Measurements from ENCODE around the gene SH3RF3. TPM values are rescaled to one million over a fixed set of nuclear protein-coding genes. Genes with fewer than 3 reads are reported as not detected.

Gene SH3RF3
- total RNA-seq, 1 experiment from 2014 or later: 4.9 TPM

GRCh38 chr2:109272461-109272860, 143.5 kb downstream of the SH3RF3 start:
- DNase-seq (ENCODE audit: low read depth, low spot score) (no peak), ATAC-seq (no peak)
- no TSS peak for BruUV-seq (replicated peaks)
- H3K9me3 ChIP-seq (ENCODE audit: control insufficient read depth, insufficient read depth, low read depth, low read length): no peaks in the 10 kb centered on the region
- intact Hi-C loops (cut with micrococcal nuclease; ENCODE audit: unreplicated experiment): no loop called here
- POLR2A ChIA-PET: no interaction called here
- in situ Hi-C loops (cut with HindIII; ENCODE audit: low pct_unique_long_range_greater_than_20kb, low sequenced_read_pairs): no loop called here
- H3K27ac ChIP-seq (ENCODE audit: low read length): no peak overlapping the region
- H3K36me3 ChIP-seq (ENCODE audit: control insufficient read depth, insufficient read depth, low read length): no peaks in the 10 kb centered on the region
- H3K4me1 ChIP-seq (ENCODE audit: control insufficient read depth, insufficient read depth, low read length): no peaks in the 10 kb centered on the region
- TF ChIP-seq TCF7L2 (IDR thresholded peaks at IDR 0.05; ENCODE audit: low read depth, low read length) (no peak), SIN3A (IDR thresholded peaks at IDR 0.05; ENCODE audit: borderline replicate concordance, insufficient read depth, low read depth, low read length) (no peak)
- H3K27me3 ChIP-seq (ENCODE audit: control insufficient read depth, insufficient read depth, low read length): no peaks in the 10 kb centered on the region
- H3K4me3 ChIP-seq (ENCODE audit: low read depth in 2 of 2, low read length in 2 of 2): no peak overlapping the region
- CTCF ChIA-PET: no interaction called here

DNA sequence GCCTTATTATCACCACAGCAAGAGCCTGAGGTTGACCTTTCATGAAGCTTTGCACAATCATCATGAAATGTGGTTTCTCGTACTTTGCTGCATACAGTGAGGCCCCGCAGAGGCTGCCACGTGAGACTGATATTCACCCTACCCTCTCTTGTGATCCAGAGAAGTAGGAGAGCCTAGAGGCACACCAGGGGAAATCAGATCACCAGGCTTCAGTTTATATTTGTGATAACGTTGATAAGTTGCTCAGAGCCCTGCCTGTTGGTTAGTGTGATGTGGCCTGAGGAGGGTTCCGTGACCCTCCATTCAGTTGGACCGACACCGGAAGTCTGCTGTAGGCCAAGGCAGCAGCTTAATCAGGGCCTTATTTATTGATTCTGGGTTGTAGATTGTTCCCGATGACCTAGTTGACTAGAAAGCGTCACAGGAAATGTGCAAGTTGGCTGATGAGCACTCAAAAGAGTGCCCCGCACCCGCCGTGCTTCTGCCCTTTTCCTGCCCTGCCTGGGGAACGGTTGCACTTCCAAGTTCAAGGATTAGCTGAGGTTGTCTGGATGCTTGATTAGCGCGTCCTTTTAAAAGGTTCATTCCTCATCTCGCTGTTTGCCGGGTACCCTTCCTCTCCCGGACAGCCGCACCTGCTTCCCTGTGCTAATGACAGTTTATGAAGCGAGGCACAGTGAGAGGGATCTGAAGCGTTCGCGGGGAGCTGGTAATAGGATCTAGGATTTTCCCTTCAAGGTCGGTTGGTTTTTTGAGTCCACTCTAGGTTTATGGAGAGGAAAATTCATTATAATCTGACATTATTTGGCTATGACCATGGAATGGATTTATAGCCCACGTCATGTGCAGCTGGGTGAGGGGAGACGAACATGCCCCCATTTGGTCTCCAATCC, 146.4 kb downstream of the SH3RF3 start:
- no peaks in the 10 kb centered on the region for H3K36me3 ChIP-seq (ENCODE audit: control insufficient read depth, insufficient read depth, low read length)
- no peaks in the 10 kb centered on the region for H3K9me3 ChIP-seq (ENCODE audit: control insufficient read depth, insufficient read depth, low read depth, low read length)
- ATAC-seq (no peak), DNase-seq (ENCODE audit: low read depth, low spot score) (no peak)
- H3K27ac ChIP-seq (ENCODE audit: low read length): no peak overlapping the region
- CTCF ChIA-PET: no interaction called here
- in situ Hi-C loops (cut with HindIII; ENCODE audit: low pct_unique_long_range_greater_than_20kb, low sequenced_read_pairs): no loop called here
- intact Hi-C loops (cut with micrococcal nuclease; ENCODE audit: unreplicated experiment): no loop called here
- no peaks in the 10 kb centered on the region for H3K4me1 ChIP-seq (ENCODE audit: control insufficient read depth, insufficient read depth, low read length)
- no peaks in the 10 kb centered on the region for H3K27me3 ChIP-seq (ENCODE audit: control insufficient read depth, insufficient read depth, low read length)
- no peak overlapping the region for H3K4me3 ChIP-seq (ENCODE audit: low read depth in 2 of 2, low read length in 2 of 2)
- TF ChIP-seq SIN3A (IDR thresholded peaks at IDR 0.05; ENCODE audit: borderline replicate concordance, insufficient read depth, low read depth, low read length) (no peak), REST (IDR thresholded peaks at IDR 0.05; ENCODE audit: insufficient read depth in 1 of 2, low read depth in 2 of 2, low read length in 1 of 2) (no peak), POLR2AphosphoS5 (IDR thresholded peaks at IDR 0.05; ENCODE audit: low read depth, low read length) (no peak), CTCF (IDR thresholded peaks at IDR 0.05) (no peak), TCF7L2 (IDR thresholded peaks at IDR 0.05; ENCODE audit: low read depth, low read length) (no peak)
- POLR2A ChIA-PET: no interaction called here
- no TSS peak for BruUV-seq (replicated peaks)

DNA sequence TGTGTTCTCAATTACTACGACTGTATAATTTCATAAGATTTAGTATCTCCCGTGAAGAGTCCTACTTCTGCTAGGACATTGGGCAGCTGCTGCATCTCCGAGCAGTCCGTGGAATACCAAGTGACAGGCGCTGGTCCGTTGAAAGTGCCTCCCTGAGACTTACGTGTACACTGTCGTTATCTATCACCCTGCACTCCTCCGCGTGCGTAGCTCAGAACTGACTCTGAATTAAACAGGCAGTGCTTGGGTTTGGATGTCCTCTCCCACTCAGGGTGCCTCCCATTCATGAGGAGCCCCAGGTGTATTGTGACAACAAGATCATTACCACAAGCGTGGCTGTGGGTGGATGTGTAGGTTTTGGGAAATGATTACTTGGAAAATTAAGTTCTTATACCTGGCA, 148.4 kb downstream of the SH3RF3 start:
- ChIA-PET POLR2A (no interaction called here), CTCF (interaction anchor here (1.2 kb wide), 1 partner anchor 11 kb away, joined by 3 read pairs; no protein-coding TSS in a partner anchor)
- Histone ChIP-seq H3K4me1 (ENCODE audit: control insufficient read depth, insufficient read depth, low read length) (no peaks in the 10 kb centered on the region), H3K36me3 (ENCODE audit: control insufficient read depth, insufficient read depth, low read length) (no peaks in the 10 kb centered on the region), H3K27ac (ENCODE audit: low read length) (no peak overlapping the region), H3K27me3 (ENCODE audit: control insufficient read depth, insufficient read depth, low read length) (no peaks in the 10 kb centered on the region; the same call in 1 of the 2 replicates), H3K9me3 (ENCODE audit: control insufficient read depth, insufficient read depth, low read depth, low read length) (no peaks in the 10 kb centered on the region), H3K4me3 (ENCODE audit: low read depth in 2 of 2, low read length in 2 of 2) (no peak overlapping the region)
- TF ChIP-seq SIN3A (IDR thresholded peaks at IDR 0.05; ENCODE audit: borderline replicate concordance, insufficient read depth, low read depth, low read length): no peak
- TF ChIP-seq POLR2AphosphoS5 (IDR thresholded peaks at IDR 0.05; ENCODE audit: low read depth, low read length): no peak
- TF ChIP-seq REST (IDR thresholded peaks at IDR 0.05; ENCODE audit: insufficient read depth in 1 of 2, low read depth in 2 of 2, low read length in 1 of 2): no peak
- in situ Hi-C loops (cut with HindIII; ENCODE audit: low pct_unique_long_range_greater_than_20kb, low sequenced_read_pairs): no loop called here
- DNase-seq (ENCODE audit: low read depth, low spot score) (no peak), ATAC-seq (no peak)
- no TSS peak for BruUV-seq (replicated peaks)
- intact Hi-C loops (cut with micrococcal nuclease; ENCODE audit: unreplicated experiment): no loop called here

All from Panc1 (cell line).